Natural killer cell (primary cell): ENCODE results near the gene PCSK7. TPM values are rescaled to one million over a fixed set of nuclear protein-coding genes. Genes with fewer than 3 reads are reported as not detected.

Source experiments
- ATAC-seq, 3 donors: fragments of 150-1000 bp in 2 of 3; fragments of 200-7000 bp in 1 of 3; cut with Tn5 transposase; 1 replicate in 1 of 3; 2 replicates in 2 of 3; pipeline ENCODE4 v1.10.0; 2021; ENCODE audit warnings: mild to moderate bottlenecking in 2 of 3, moderate library complexity in 2 of 3
- DNase-seq, 2 donors: peaks; one replicate each; pipeline versions ENCODE4 v3.0.0 to v3.0.0-alpha.2; 2013 to 2021; ENCODE audit warnings: mixed read lengths in 1 of 2
- H3K27ac ChIP-seq: one replicate; pipeline ENCODE4 v1.5.1; 2013; ENCODE audit warnings: mild to moderate bottlenecking, low read length
- H3K27me3 ChIP-seq: one replicate; pipeline ENCODE4 v1.6.1; 2013; ENCODE audit warnings: low read length; ENCODE audit not compliant: control insufficient read depth, insufficient read depth
- H3K36me3 ChIP-seq: one replicate; pipeline ENCODE4 v1.6.1; 2013; ENCODE audit warnings: low read length; ENCODE audit not compliant: control insufficient read depth, insufficient read depth
- H3K4me1 ChIP-seq: one replicate; pipeline ENCODE4 v1.6.1; 2013; ENCODE audit warnings: low read length; ENCODE audit not compliant: control insufficient read depth, insufficient read depth
- H3K4me3 ChIP-seq: one replicate; pipeline ENCODE4 v1.5.1; 2013; ENCODE audit warnings: low read length
- H3K9me3 ChIP-seq: one replicate; pipeline ENCODE4 v1.6.1; 2013; ENCODE audit warnings: low read length; ENCODE audit not compliant: control insufficient read depth, insufficient read depth
- H3K27ac Mint-ChIP-seq, 2 donors: one replicate each; pipeline ENCODE4 v1.8.0; 2022; ENCODE audit warnings: mild to moderate bottlenecking in 2 of 2, mixed read lengths in 2 of 2, moderate library complexity in 1 of 2
- H3K27me3 Mint-ChIP-seq, 2 donors: one replicate each; pipeline ENCODE4 v1.8.0; 2022; ENCODE audit warnings: low read depth in 2 of 2, mixed read lengths in 2 of 2
- H3K36me3 Mint-ChIP-seq: one replicate; pipeline ENCODE4 v1.8.0; 2022; ENCODE audit warnings: mixed read lengths
- H3K4me1 Mint-ChIP-seq, 2 donors: one replicate each; pipeline ENCODE4 v1.8.0; 2022; ENCODE audit warnings: mixed read lengths in 2 of 2
- H3K4me3 Mint-ChIP-seq: one replicate; pipeline ENCODE4 v1.8.0; 2022; ENCODE audit warnings: mild to moderate bottlenecking, moderate library complexity, mixed read lengths
- H3K9me3 Mint-ChIP-seq, 2 donors: one replicate each; pipeline ENCODE4 v1.8.0; 2022; ENCODE audit warnings: mixed read lengths in 2 of 2
- WGBS: methylation state at CpG from one replicate; pipeline ENCODE4 v1.1.7; 2013; ENCODE audit warnings: missing lambda C conversion rate; ENCODE audit not compliant: insufficient coverage; 5-methylcytosine and 5-hydroxymethylcytosine counted together
- intact Hi-C: fragments of 100-400 bp; cut with micrococcal nuclease; formaldehyde crosslinking; loops from one replicate; pipeline ENCODE4 v1.14.2; 2022
- total RNA-seq, 4 donors: library from RNA; stranded (reverse); fragments of 120-200 nt in 1 of 4; gene quantifications; one replicate each; pipeline versions ENCODE4 v1.2.3 to v1.2.4, GENCODE V29; 2013 to 2022
- TF ChIP-seq, protein P1 (sequence below): fragments of 200-600 bp; IDR thresholded peaks from one replicate; pipeline ENCODE4 v1.8.0; 2022; ENCODE audit warnings: antibody characterized with exemption

Gene PCSK7
- total RNA-seq, 3 donors from 2014 or later (not counting 1 experiment from before 2014, with no cell fraction given), result 397 to 471 (median 441) TPM

DNA sequence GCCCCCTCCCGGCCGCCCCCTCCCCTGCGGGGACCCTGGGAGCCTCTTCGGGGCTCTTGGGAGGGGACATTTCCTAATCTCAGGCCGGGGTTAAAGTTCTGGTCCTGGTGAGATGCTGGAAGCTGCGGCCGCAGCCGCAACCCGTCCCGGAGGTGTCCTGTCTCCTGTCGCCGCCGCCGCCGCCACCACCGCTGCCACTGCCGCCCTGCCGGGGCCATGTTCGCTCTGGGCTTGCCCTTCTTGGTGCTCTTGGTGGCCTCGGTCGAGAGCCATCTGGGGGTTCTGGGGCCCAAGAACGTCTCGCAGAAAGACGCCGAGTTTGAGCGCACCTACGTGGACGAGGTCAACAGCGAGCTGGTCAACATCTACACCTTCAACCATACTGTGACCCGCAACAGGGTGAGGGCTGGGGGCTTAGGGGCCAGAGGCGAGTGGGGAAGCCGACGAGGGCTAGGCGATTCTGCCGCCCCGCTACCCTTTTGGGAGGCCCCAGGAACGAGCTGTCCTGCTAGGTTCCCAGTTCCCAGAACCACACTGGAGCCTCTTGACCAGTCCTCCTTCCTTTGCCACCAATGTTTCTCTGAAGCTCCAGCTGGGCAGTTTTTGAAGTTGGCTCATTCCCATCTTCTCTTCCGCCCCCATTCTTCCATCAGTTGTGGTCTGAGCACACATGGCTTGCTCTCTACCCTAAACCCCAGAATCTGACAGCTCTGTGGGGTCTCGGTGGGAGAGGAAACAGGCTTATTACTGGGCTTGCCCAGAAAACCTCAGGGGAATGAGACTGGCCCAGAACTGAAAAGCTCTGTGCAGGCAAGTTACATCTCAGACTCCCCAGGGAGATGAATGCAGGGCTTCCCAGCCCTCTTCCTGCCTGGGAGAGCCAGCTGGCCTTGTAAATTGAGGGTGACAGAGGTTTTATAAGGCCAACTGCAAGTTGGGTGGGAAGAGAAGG lies 52.5 kb downstream of the PCSK7 start:
- Histone ChIP-seq H3K27ac (peak overlapping the region; percentile 83), H3K36me3 (peaks cover 3% of the 10 kb centered on the region), H3K4me3 (peak overlapping the region; percentile 72), H3K27me3 (no peaks in the 10 kb centered on the region), H3K9me3 (no peaks in the 10 kb centered on the region), H3K4me1 (peaks cover 34% of the 10 kb centered on the region)
- Mint-ChIP-seq H3K27ac (peak overlapping the region; percentile 86 to 92), H3K9me3 (no peaks in the 10 kb centered on the region), H3K4me3 (peak overlapping the region; percentile 95), H3K4me1 (peaks cover 26 to 31% of the 10 kb centered on the region in 2 donors), H3K36me3 (no peaks in the 10 kb centered on the region), H3K27me3 (no peaks in the 10 kb centered on the region)
- intact Hi-C loops, result loop anchor here (1.0 to 2.0 kb wide), 2 partner anchors 35 to 51 kb away; partner anchors contain the start of gene PAFAH1B2
- WGBS, result 1% methylated on average over 36 of the region's 39 CpGs
- peak; percentile 57 to 62 for DNase-seq
- TF ChIP-seq, protein P1, sequence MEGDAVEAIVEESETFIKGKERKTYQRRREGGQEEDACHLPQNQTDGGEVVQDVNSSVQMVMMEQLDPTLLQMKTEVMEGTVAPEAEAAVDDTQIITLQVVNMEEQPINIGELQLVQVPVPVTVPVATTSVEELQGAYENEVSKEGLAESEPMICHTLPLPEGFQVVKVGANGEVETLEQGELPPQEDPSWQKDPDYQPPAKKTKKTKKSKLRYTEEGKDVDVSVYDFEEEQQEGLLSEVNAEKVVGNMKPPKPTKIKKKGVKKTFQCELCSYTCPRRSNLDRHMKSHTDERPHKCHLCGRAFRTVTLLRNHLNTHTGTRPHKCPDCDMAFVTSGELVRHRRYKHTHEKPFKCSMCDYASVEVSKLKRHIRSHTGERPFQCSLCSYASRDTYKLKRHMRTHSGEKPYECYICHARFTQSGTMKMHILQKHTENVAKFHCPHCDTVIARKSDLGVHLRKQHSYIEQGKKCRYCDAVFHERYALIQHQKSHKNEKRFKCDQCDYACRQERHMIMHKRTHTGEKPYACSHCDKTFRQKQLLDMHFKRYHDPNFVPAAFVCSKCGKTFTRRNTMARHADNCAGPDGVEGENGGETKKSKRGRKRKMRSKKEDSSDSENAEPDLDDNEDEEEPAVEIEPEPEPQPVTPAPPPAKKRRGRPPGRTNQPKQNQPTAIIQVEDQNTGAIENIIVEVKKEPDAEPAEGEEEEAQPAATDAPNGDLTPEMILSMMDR, result no peak
- ATAC-seq, result peak; percentile 46 to 69 (median 62)

DNA sequence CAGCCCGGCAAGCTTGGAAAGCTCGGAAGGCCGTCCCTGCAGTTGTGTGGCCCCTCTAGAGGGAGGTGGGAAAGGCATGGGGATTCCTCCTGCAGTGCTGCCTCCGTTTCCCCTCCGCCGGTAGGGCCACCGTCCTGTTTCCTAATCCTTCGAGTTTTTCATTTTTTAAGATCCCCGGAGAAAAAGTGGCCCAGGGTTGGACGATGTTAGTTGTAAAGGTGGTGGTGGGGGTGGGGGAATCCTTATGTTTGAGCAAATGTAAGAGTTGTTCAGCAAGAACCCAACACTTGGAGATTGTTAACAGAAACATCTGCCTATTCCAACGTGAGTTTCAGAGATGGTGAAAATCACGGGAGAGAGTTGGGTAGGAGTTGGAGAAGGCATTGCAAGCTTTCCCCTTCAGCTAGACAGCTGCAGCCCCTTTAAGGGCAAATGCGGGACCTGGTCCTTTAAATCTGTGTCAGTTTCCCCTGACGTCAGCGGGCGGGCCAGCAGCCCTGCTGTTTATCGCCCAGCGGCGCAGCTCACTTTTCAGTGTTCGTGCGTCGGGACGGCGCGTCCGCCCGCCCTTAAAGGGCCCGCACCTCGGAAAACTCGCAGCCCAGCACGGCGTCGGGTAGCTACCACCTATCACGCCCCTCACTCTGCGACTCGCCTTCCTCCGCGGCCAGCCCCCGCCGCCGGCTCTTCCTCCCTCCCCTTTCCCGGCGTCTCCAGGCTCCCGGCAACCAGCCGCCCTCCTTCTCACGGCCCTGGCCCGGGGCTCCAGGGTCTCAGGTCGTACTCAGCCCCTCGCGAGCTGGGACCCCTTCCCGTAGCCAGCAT lies 53.5 kb downstream of the PCSK7 start, which contains the start of gene SIDT2:
Gene SIDT2 (plus strand): TSS at position 534 of the 825 bp plus-strand sequence. CDS start 521 bp downstream, outside the sequence.
- Histone ChIP-seq H3K4me3 (peak within 1 kb of the TSS; percentile 72), H3K27ac (peak within 1 kb of the TSS; percentile 83), H3K36me3 (peaks cover 3% of the 10 kb centered on the region), H3K4me1 (peaks cover 34% of the 10 kb centered on the region), H3K9me3 (no peaks in the 10 kb centered on the region), H3K27me3 (no peaks in the 10 kb centered on the region)
- TF ChIP-seq, protein P1, result peak; percentile 13
- H3K27me3 Mint-ChIP-seq, result no peaks in the 10 kb centered on the region
- H3K9me3 Mint-ChIP-seq, result no peaks in the 10 kb centered on the region
- intact Hi-C loops, result loop anchor here (1.0 to 2.0 kb wide), 3 partner anchors 34 to 52 kb away; partner anchors contain the start of gene PAFAH1B2
- 2% methylated on average over 48 of the region's 51 CpGs for WGBS
- DNase-seq, result peak; percentile 84 to 94
- H3K4me3 Mint-ChIP-seq, result peak within 1 kb of the TSS; percentile 95
- ATAC-seq, result peak; percentile 92 to 97 (median 93)
- H3K4me1 Mint-ChIP-seq, result peaks cover 31 to 34% of the 10 kb centered on the region in 2 donors
- no peaks in the 10 kb centered on the region for H3K36me3 Mint-ChIP-seq
- peak within 1 kb of the TSS; percentile 86 to 92 for H3K27ac Mint-ChIP-seq

DNA sequence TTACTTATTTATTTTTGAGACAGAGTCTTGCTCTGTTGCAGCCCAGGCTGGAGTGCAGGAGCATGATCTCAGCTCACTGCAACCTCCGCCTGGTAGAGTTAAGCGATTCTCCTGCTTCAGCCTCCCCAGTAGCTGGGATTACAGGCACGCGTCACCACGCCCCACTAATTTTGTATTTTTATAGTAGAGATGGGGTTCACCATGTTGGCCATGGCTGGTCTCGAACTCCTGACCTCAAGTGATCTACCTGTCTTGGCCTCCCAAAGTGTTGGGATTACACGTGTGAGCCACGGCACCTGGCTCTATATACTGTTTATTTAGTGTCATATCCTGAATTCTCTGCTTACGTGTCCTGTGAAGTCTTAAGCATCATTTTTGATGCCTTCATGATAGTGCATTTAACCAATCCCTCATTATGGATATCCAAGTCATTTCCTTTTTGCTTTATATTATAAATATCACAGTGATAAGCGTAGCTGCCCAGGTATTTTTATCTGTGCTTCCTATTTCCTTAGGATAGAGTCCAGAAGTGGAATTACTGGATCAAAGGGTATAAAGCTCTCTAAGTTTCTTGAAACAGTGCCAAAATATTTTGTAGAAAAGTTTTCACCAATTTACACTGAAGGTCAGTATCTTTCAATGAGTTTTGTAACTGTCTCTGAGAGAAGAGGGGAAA lies 54.2 kb downstream of the PCSK7 start:
- Mint-ChIP-seq H3K27ac (peak overlapping the region; percentile 86 to 92), H3K4me1 (peaks cover 36 to 41% of the 10 kb centered on the region in 2 donors), H3K9me3 (no peaks in the 10 kb centered on the region), H3K27me3 (no peaks in the 10 kb centered on the region), H3K36me3 (no peaks in the 10 kb centered on the region), H3K4me3 (peak overlapping the region; percentile 95)
- no peak for DNase-seq
- TF ChIP-seq, protein P1, result no peak
- 96% methylated on average over 9 of the region's 10 CpGs for WGBS
- Histone ChIP-seq H3K27me3 (no peaks in the 10 kb centered on the region), H3K4me3 (peak overlapping the region; percentile 72), H3K9me3 (no peaks in the 10 kb centered on the region), H3K36me3 (peaks cover 3% of the 10 kb centered on the region), H3K27ac (peak overlapping the region; percentile 83), H3K4me1 (peaks cover 39% of the 10 kb centered on the region)
- ATAC-seq, result no peak
- intact Hi-C loops, result loop anchor here (1.0 to 2.0 kb wide), 2 partner anchors 33 to 49 kb away; partner anchors contain the start of gene PAFAH1B2
